AG04450 (cell line): ENCODE data around the gene GGA2. TPM values are rescaled to one million over a fixed set of nuclear protein-coding genes. Genes with fewer than 3 reads are reported as not detected.

ENCODE experiments used
- CTCF ChIA-PET: fragments of 300-600, 350-600 bp; formaldehyde crosslinking; extraction: SDS; loops from one replicate; lab custom pipeline; 2022; ENCODE audit warnings: antibody characterized with exemption, inconsistent platforms; lab: Charles Lee
- POLR2A ChIA-PET: fragments of 350-600 bp; formaldehyde crosslinking; extraction: SDS; loops from one replicate; lab custom pipeline; 2021; ENCODE audit warnings: antibody characterized with exemption, inconsistent platforms; lab: Yijun Ruan, JAX
- DNase-seq: peaks from one replicate; pipeline ENCODE4 v3.0.0-alpha.2; 2011; ENCODE audit warnings: low read depth, low spot score
- H3K27ac ChIP-seq: one replicate; pipeline ENCODE4 v1.5.1; 2012; ENCODE audit warnings: low read depth, low read length, control low read depth
- H3K27me3 ChIP-seq: one replicate; pipeline ENCODE4 v1.6.0; 2012; ENCODE audit warnings: low read length; ENCODE audit not compliant: control insufficient read depth, insufficient read depth
- H3K4me3 ChIP-seq: 2 replicates; pipeline ENCODE4 v1.5.1; 2011; ENCODE audit warnings: mild to moderate bottlenecking, low read depth, low read length, control low read depth
- H3K9me3 ChIP-seq: 2 replicates; pipeline ENCODE4 v1.5.1; 2012; ENCODE audit warnings: low read length; ENCODE audit not compliant: control insufficient read depth, insufficient read depth
- CTCF ChIP-seq: IDR thresholded peaks from 2 replicates; pipeline ENCODE4 v1.5.1; 2011; ENCODE audit warnings: low read depth, low read length, control low read depth, inconsistent platforms
- polyA minus RNA-seq: library from RNA; depleted of rRNA, polyadenylated mRNA; stranded (reverse); fragments of >200 nt; gene quantifications from 2 replicates; pipeline ENCODE4 v1.2.3, GENCODE V29; 2011; rRNA and poly(A)+ RNA removed
- polyA plus RNA-seq: library from polyadenylated mRNA; depleted of rRNA; stranded (reverse); fragments of >200 nt; gene quantifications from 2 replicates; pipeline ENCODE4 v1.2.3, GENCODE V29; 2011; rRNA removed

The GGA2 gene
- 32.3 and 42.5 TPM in 2 replicates for polyA plus RNA-seq
- 33.8 and 39.1 TPM in 2 replicates for polyA minus RNA-seq

GRCh38 chr16:23510164-23510914, at the start of gene GGA2:
Gene GGA2, minus strand, starts transcription at chr16:23510494. Its CDS starts 83 bp downstream, at chr16:23510411.
- H3K27ac ChIP-seq: no peak within 1 kb of the TSS
- CTCF ChIA-PET: no interaction called here
- DNase-seq: no peak

GRCh38 chr16:23557779-23558702, 47.7 kb upstream of the GGA2 start:
- POLR2A ChIA-PET: interaction anchor here (0.8 to 1.6 kb wide), 10 partner anchors 9 to 106 kb away, joined by 3 to 10 read pairs (median 4); partner anchors contain the start of genes DCTN5 and PALB2
- peak overlapping the region; percentile 94 for H3K27ac ChIP-seq
- CTCF ChIA-PET: interaction anchor here (0.5 to 2.8 kb wide), 16 partner anchors 9 to 482 kb away, joined by 3 to 21 read pairs (median 3); partner anchors contain the start of gene NDUFAB1
- no peaks in the 10 kb centered on the region for H3K27me3 ChIP-seq
- DNase-seq: no peak
- peaks cover 3% of the 10 kb centered on the region; the same call in 1 of the 2 replicates for H3K9me3 ChIP-seq
- no peak for TF ChIP-seq CTCF
- peak overlapping the region; percentile 92 for H3K4me3 ChIP-seq

More at GRCh38 chr16:23510164-23510914, at the start of gene GGA2:
- no peaks in the 10 kb centered on the region for H3K27me3 ChIP-seq
- no peaks in the 10 kb centered on the region for H3K9me3 ChIP-seq
- TF ChIP-seq CTCF: no peak
- POLR2A ChIA-PET: interaction anchor here (0.6 to 2.1 kb wide), 2 partner anchors 47 kb away, joined by 3 to 6 read pairs; partner anchors contain the start of genes EARS2 and UBFD1
- peak within 1 kb of the TSS; percentile 80 for H3K4me3 ChIP-seq

GRCh38 chr16:23556881-23557778, 46.8 kb upstream of the GGA2 start, which contains the start of the genes EARS2 and UBFD1:
Gene EARS2, minus strand, starts transcription at chr16:23557350. Its CDS starts 7 bp downstream, at chr16:23557343.
Gene UBFD1, plus strand, starts transcription at chr16:23557727. Its CDS starts 16 bp downstream, at chr16:23557743.
- TF ChIP-seq CTCF: peak; percentile 87
- H3K27me3 ChIP-seq: no peaks in the 10 kb centered on the region
- ChIA-PET POLR2A (interaction anchor here (0.6 to 1.6 kb wide), 11 partner anchors 10 to 105 kb away, joined by 3 to 10 read pairs (median 4); partner anchors contain the start of genes DCTN5 and PALB2), CTCF (interaction anchor here (0.5 to 2.8 kb wide), 14 partner anchors 10 to 465 kb away, joined by 3 to 21 read pairs (median 4); partner anchors contain the start of gene NDUFAB1)
- peak; percentile 97 for DNase-seq
- peak within 1 kb of the TSS; percentile 94 for H3K27ac ChIP-seq
- H3K9me3 ChIP-seq: peaks cover 3% of the 10 kb centered on the region; the same call in 1 of the 2 replicates
- peak within 1 kb of the TSS; percentile 92 for H3K4me3 ChIP-seq

GRCh38 chr16:23554536-23554935, 44.2 kb upstream of the GGA2 start:
- Histone ChIP-seq H3K9me3 (peaks cover 3% of the 10 kb centered on the region; the same call in 1 of the 2 replicates), H3K27me3 (no peaks in the 10 kb centered on the region), H3K27ac (no peak overlapping the region), H3K4me3 (no peak overlapping the region)
- no peak for TF ChIP-seq CTCF
- ChIA-PET CTCF (interaction anchor here (1.1 kb wide), 1 partner anchor 42 kb away, joined by 4 read pairs; the partner anchor contains the start of gene NDUFAB1), POLR2A (interaction anchor here (0.5 kb wide), 1 partner anchor 95 kb away, joined by 3 read pairs; no protein-coding TSS in a partner anchor)
- no peak for DNase-seq
